ENCODE results near the gene CPNE6.

The CPNE6 gene

GRCh38 chr14:24110060-24110459 is 38.7 kb downstream of the CPNE6 start:
- no peak overlapping the region for H3K9ac ChIP-seq (ENCODE audit: low read depth, low read length)
- peaks cover 4% of the 10 kb centered on the region; the same call in 1 of the 2 replicates for H3K9me3 ChIP-seq (ENCODE audit: control insufficient read depth, insufficient read depth, low read length)
- H3K36me3 ChIP-seq (ENCODE audit: insufficient read depth, low read length), result peaks cover under 1% of the 10 kb centered on the region; the same call in 1 of the 2 replicates
- H3K4me1 ChIP-seq (ENCODE audit: insufficient read depth, low read length), result 0 out of 2 replicates have a peak, but pooled peaks cover 2% of the 10 kb centered on the region

GRCh38 chr14:24110523-24110922 is 39.2 kb downstream of the CPNE6 start:
- H3K9me3 ChIP-seq (ENCODE audit: control insufficient read depth, insufficient read depth, low read length), result peaks cover under 1% of the 10 kb centered on the region; the same call in 1 of the 2 replicates
- 0 out of 2 replicates have a peak, but pooled peaks cover 2% of the 10 kb centered on the region for H3K4me1 ChIP-seq (ENCODE audit: insufficient read depth, low read length)
- no peaks in the 10 kb centered on the region for H3K36me3 ChIP-seq (ENCODE audit: insufficient read depth, low read length)
- H3K9ac ChIP-seq (ENCODE audit: low read depth, low read length), result no peak overlapping the region

GRCh38 chr14:24113379-24113800 is 42.0 kb downstream of the CPNE6 start:
- H3K9ac ChIP-seq (ENCODE audit: low read depth, low read length), result peak overlapping the region; percentile 81
- H3K4me1 ChIP-seq (ENCODE audit: insufficient read depth, low read length), result 0 out of 2 replicates have a peak, but pooled peaks cover 2% of the 10 kb centered on the region
- H3K36me3 ChIP-seq (ENCODE audit: insufficient read depth, low read length), result peaks cover 3% of the 10 kb centered on the region
- H3K9me3 ChIP-seq (ENCODE audit: control insufficient read depth, insufficient read depth, low read length), result no peaks in the 10 kb centered on the region

- Histone ChIP-seq H3K4me1 (ENCODE audit: insufficient read depth, low read length) (0 out of 2 replicates have a peak, but pooled peaks cover 1% of the 10 kb centered on the region), H3K9me3 (ENCODE audit: control insufficient read depth, insufficient read depth, low read length) (no peaks in the 10 kb centered on the region), H3K36me3 (ENCODE audit: insufficient read depth, low read length) (peaks cover 9% of the 10 kb centered on the region)
Measured at GRCh38 chr14:24113801-24114531, 42.6 kb downstream of the CPNE6 start.

GRCh38 chr14:24114532-24115421 is 43.4 kb downstream of the CPNE6 start, which contains the start of the genes DCAF11 and NRL:
TSS of gene DCAF11 (plus strand) at chr14:24114777. CDS start at chr14:24115595, 818 bp downstream.
TSS of gene NRL (minus strand) at chr14:24114949. CDS start at chr14:24082848, 32,101 bp downstream.
- no peaks in the 10 kb centered on the region for H3K9me3 ChIP-seq (ENCODE audit: control insufficient read depth, insufficient read depth, low read length)
- peaks cover 14% of the 10 kb centered on the region for H3K36me3 ChIP-seq (ENCODE audit: insufficient read depth, low read length)
- H3K4me1 ChIP-seq (ENCODE audit: insufficient read depth, low read length), result no peaks in the 10 kb centered on the region
- peak within 1 kb of the TSS; percentile 81 for H3K9ac ChIP-seq (ENCODE audit: low read depth, low read length)

More at GRCh38 chr14:24113801-24114531, 42.6 kb downstream of the CPNE6 start:
- H3K9ac ChIP-seq (ENCODE audit: low read depth, low read length), result peak overlapping the region; percentile 81

GRCh38 chr14:24115422-24116127 is 44.2 kb downstream of the CPNE6 start:
- Histone ChIP-seq H3K36me3 (ENCODE audit: insufficient read depth, low read length) (peaks cover 14% of the 10 kb centered on the region), H3K9me3 (ENCODE audit: control insufficient read depth, insufficient read depth, low read length) (no peaks in the 10 kb centered on the region), H3K4me1 (ENCODE audit: insufficient read depth, low read length) (no peaks in the 10 kb centered on the region), H3K9ac (ENCODE audit: low read depth, low read length) (peak overlapping the region; percentile 81)

GRCh38 chr14:24116128-24116814 is 44.9 kb downstream of the CPNE6 start:
- no peaks in the 10 kb centered on the region for H3K9me3 ChIP-seq (ENCODE audit: control insufficient read depth, insufficient read depth, low read length)
- H3K36me3 ChIP-seq (ENCODE audit: insufficient read depth, low read length), result peaks cover 14% of the 10 kb centered on the region
- H3K9ac ChIP-seq (ENCODE audit: low read depth, low read length), result peak overlapping the region; percentile 81; the same call in 1 of the 2 replicates

GRCh38 chr14:24117179-24117578 is 45.8 kb downstream of the CPNE6 start:
- H3K36me3 ChIP-seq (ENCODE audit: insufficient read depth, low read length), result peaks cover 14% of the 10 kb centered on the region
- H3K9me3 ChIP-seq (ENCODE audit: control insufficient read depth, insufficient read depth, low read length), result no peaks in the 10 kb centered on the region
- H3K9ac ChIP-seq (ENCODE audit: low read depth, low read length), result no peak overlapping the region
- no peaks in the 10 kb centered on the region for H3K4me1 ChIP-seq (ENCODE audit: insufficient read depth, low read length)

More at GRCh38 chr14:24116128-24116814, 44.9 kb downstream of the CPNE6 start:
- no peaks in the 10 kb centered on the region for H3K4me1 ChIP-seq (ENCODE audit: insufficient read depth, low read length)

- H3K4me1 ChIP-seq (ENCODE audit: insufficient read depth, low read length), result no peaks in the 10 kb centered on the region
- peaks cover 14% of the 10 kb centered on the region for H3K36me3 ChIP-seq (ENCODE audit: insufficient read depth, low read length)
- no peaks in the 10 kb centered on the region for H3K9me3 ChIP-seq (ENCODE audit: control insufficient read depth, insufficient read depth, low read length)
- no peak overlapping the region for H3K9ac ChIP-seq (ENCODE audit: low read depth, low read length)
Measured at GRCh38 chr14:24119691-24120090, 48.3 kb downstream of the CPNE6 start.

- Histone ChIP-seq H3K9ac (ENCODE audit: low read depth, low read length) (no peak overlapping the region), H3K36me3 (ENCODE audit: insufficient read depth, low read length) (peaks cover 14% of the 10 kb centered on the region), H3K4me1 (ENCODE audit: insufficient read depth, low read length) (no peaks in the 10 kb centered on the region), H3K9me3 (ENCODE audit: control insufficient read depth, insufficient read depth, low read length) (no peaks in the 10 kb centered on the region)
Measured at GRCh38 chr14:24121210-24121609, 49.8 kb downstream of the CPNE6 start.

- H3K36me3 ChIP-seq (ENCODE audit: insufficient read depth, low read length), result peaks cover 14% of the 10 kb centered on the region
- no peaks in the 10 kb centered on the region for H3K9me3 ChIP-seq (ENCODE audit: control insufficient read depth, insufficient read depth, low read length)
- no peak overlapping the region for H3K9ac ChIP-seq (ENCODE audit: low read depth, low read length)
- H3K4me1 ChIP-seq (ENCODE audit: insufficient read depth, low read length), result no peaks in the 10 kb centered on the region
Measured at GRCh38 chr14:24122416-24122815, 51.1 kb downstream of the CPNE6 start.

- Histone ChIP-seq H3K9ac (ENCODE audit: low read depth, low read length) (no peak overlapping the region), H3K9me3 (ENCODE audit: control insufficient read depth, insufficient read depth, low read length) (no peaks in the 10 kb centered on the region), H3K4me1 (ENCODE audit: insufficient read depth, low read length) (no peaks in the 10 kb centered on the region), H3K36me3 (ENCODE audit: insufficient read depth, low read length) (peaks cover 14% of the 10 kb centered on the region)
Measured at GRCh38 chr14:24122898-24123297, 51.5 kb downstream of the CPNE6 start.
